Spleen (tissue), 7 donors: ENCODE results near the gene WWTR1.

Experiments
- POLR2AphosphoS5 ChIP-seq, 3 donors: sonication (generic); formaldehyde crosslinking; IDR thresholded peaks; one replicate each; pipeline ENCODE4 v1.5.1; 2017; ENCODE audit warnings: antibody characterized with exemption in 3 of 3
- TF ChIP-seq, protein P1 (sequence below), 11 experiments: fragments of 200-600 bp in 7 of 11; fragments of 450-650 bp in 4 of 11; sonication (generic) in 4 of 11; IDR thresholded peaks in 8 of 11; conservative IDR thresholded peaks in 3 of 11; 1 replicate in 7 of 11; 2 replicates in 4 of 11; pipeline versions ENCODE4 v1.4.0 to v1.8.0; 2016 to 2021; ENCODE audit warnings: antibody characterized with exemption in 11 of 11, inconsistent platforms in 4 of 11, mild to moderate bottlenecking in 1 of 11
- donor health status: DM: no; HTN: no; CAD: no; lungs with moderate emphysema.
- donor health status: DM: no; HTN: no; CAD: no.
- donor health status: DM: no; HTN: no; CAD: no.

DNA sequence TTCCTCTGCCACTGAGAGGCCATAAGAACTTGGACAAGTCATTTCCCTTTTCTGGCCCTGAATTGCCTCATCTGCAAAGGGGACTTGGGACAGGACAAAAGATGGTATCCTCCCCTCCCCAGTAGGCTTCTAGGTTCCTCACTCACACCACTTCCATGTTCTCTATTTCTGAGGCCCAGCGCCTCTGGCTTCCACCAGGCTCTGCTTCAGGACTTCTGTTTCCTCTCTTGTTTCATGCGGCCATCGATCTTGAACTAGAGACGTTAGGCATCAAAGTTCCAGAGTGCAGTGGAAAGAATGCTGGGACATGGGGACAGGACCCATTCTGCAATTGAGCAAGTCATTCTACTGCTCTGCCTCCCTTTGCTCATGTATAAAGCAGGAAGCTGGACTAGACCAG, 181.6 kb downstream of the WWTR1 start:
- no peak for TF ChIP-seq POLR2AphosphoS5 (IDR thresholded peaks at IDR 0.05)
- TF ChIP-seq, protein P1, sequence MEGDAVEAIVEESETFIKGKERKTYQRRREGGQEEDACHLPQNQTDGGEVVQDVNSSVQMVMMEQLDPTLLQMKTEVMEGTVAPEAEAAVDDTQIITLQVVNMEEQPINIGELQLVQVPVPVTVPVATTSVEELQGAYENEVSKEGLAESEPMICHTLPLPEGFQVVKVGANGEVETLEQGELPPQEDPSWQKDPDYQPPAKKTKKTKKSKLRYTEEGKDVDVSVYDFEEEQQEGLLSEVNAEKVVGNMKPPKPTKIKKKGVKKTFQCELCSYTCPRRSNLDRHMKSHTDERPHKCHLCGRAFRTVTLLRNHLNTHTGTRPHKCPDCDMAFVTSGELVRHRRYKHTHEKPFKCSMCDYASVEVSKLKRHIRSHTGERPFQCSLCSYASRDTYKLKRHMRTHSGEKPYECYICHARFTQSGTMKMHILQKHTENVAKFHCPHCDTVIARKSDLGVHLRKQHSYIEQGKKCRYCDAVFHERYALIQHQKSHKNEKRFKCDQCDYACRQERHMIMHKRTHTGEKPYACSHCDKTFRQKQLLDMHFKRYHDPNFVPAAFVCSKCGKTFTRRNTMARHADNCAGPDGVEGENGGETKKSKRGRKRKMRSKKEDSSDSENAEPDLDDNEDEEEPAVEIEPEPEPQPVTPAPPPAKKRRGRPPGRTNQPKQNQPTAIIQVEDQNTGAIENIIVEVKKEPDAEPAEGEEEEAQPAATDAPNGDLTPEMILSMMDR (IDR thresholded peaks at IDR 0.05 in 8 of 11, conservative IDR thresholded peaks at IDR 0.05 in 3 of 11), result no peak
